ENCODE measurements around the gene RHOV. TPM values are rescaled to one million over a fixed set of nuclear protein-coding genes. Genes with fewer than 3 reads are reported as not detected.
"Not testable (repeated sequence)": the region's sequence is repeated elsewhere in the genome, so short reads cannot be mapped to it uniquely, and the experiment has no call there.

The RHOV gene
- total RNA-seq, 2 donors from 2014 or later: 0.24 to 0.45 TPM

GRCh38 chr15:40871749-40872617, 2.1 kb downstream of the RHOV start:
- peak; percentile 64 for ATAC-seq (replicated peaks)
- H3K36me3 Mint-ChIP-seq (ENCODE audit: low read depth): no peaks in the 10 kb centered on the region
- peak overlapping the region; percentile 58 for H3K4me3 Mint-ChIP-seq
- peak overlapping the region; percentile 10 for H3K27ac Mint-ChIP-seq
- no peaks in the 10 kb centered on the region for H3K27me3 Mint-ChIP-seq
- H3K9me3 Mint-ChIP-seq: no peaks in the 10 kb centered on the region
- H3K4me1 Mint-ChIP-seq: peaks cover 8% of the 10 kb centered on the region

GRCh38 chr15:40870716-40871115, 3.3 kb downstream of the RHOV start:
- Mint-ChIP-seq H3K9me3 (no peaks in the 10 kb centered on the region), H3K4me3 (no peak overlapping the region), H3K27ac (peak overlapping the region; percentile 23), H3K4me1 (peaks cover 8% of the 10 kb centered on the region), H3K27me3 (no peaks in the 10 kb centered on the region), H3K36me3 (ENCODE audit: low read depth) (no peaks in the 10 kb centered on the region)
- ATAC-seq (replicated peaks): no peak

GRCh38 chr15:40869686-40870085, 4.3 kb downstream of the RHOV start:
- Mint-ChIP-seq H3K27ac (peak overlapping the region; percentile 23), H3K4me1 (peaks cover 8% of the 10 kb centered on the region), H3K27me3 (no peaks in the 10 kb centered on the region), H3K9me3 (no peaks in the 10 kb centered on the region), H3K36me3 (ENCODE audit: low read depth) (no peaks in the 10 kb centered on the region), H3K4me3 (no peak overlapping the region)
- ATAC-seq (replicated peaks): no peak

- Mint-ChIP-seq H3K9me3 (no peaks in the 10 kb centered on the region), H3K36me3 (ENCODE audit: low read depth) (no peaks in the 10 kb centered on the region), H3K27me3 (peaks cover 4% of the 10 kb centered on the region), H3K4me1 (peaks cover 3% of the 10 kb centered on the region), H3K4me3 (no peak overlapping the region), H3K27ac (no peak overlapping the region)
- ATAC-seq (replicated peaks): no peak
Measured at GRCh38 chr15:40867199-40867598, 6.8 kb downstream of the RHOV start.

GRCh38 chr15:40863660-40864270, 10.3 kb downstream of the RHOV start:
- no peak for ATAC-seq (replicated peaks)
- H3K27ac Mint-ChIP-seq: no peak overlapping the region
- no peaks in the 10 kb centered on the region for H3K36me3 Mint-ChIP-seq (ENCODE audit: low read depth)
- H3K4me1 Mint-ChIP-seq: peaks cover 7% of the 10 kb centered on the region
- H3K4me3 Mint-ChIP-seq: no peak overlapping the region
- peaks cover 4% of the 10 kb centered on the region for H3K27me3 Mint-ChIP-seq
- no peaks in the 10 kb centered on the region for H3K9me3 Mint-ChIP-seq

- not testable (repeated sequence) for H3K27ac Mint-ChIP-seq; H3K36me3 Mint-ChIP-seq (ENCODE audit: low read depth); H3K27me3 Mint-ChIP-seq; H3K4me1 Mint-ChIP-seq; ATAC-seq (replicated peaks); H3K4me3 Mint-ChIP-seq; H3K9me3 Mint-ChIP-seq
Measured at GRCh38 chr15:40861147-40861546, 12.9 kb downstream of the RHOV start.

GRCh38 chr15:40859206-40859851, 14.7 kb downstream of the RHOV start:
- H3K27ac Mint-ChIP-seq: peak overlapping the region; percentile 70
- H3K27me3 Mint-ChIP-seq: peaks cover 4% of the 10 kb centered on the region
- no peak overlapping the region for H3K4me3 Mint-ChIP-seq
- peaks cover 10% of the 10 kb centered on the region for H3K4me1 Mint-ChIP-seq
- no peaks in the 10 kb centered on the region for H3K36me3 Mint-ChIP-seq (ENCODE audit: low read depth)
- peak; percentile 90 for ATAC-seq (replicated peaks)
- H3K9me3 Mint-ChIP-seq: no peaks in the 10 kb centered on the region

- H3K4me1 Mint-ChIP-seq: peaks cover 10% of the 10 kb centered on the region
- H3K36me3 Mint-ChIP-seq (ENCODE audit: low read depth): no peaks in the 10 kb centered on the region
- H3K4me3 Mint-ChIP-seq: no peak overlapping the region
- H3K27ac Mint-ChIP-seq: peak overlapping the region; percentile 70
- no peaks in the 10 kb centered on the region for H3K9me3 Mint-ChIP-seq
- no peak for ATAC-seq (replicated peaks)
- H3K27me3 Mint-ChIP-seq: peaks cover 4% of the 10 kb centered on the region
Measured at GRCh38 chr15:40858706-40859105, 15.3 kb downstream of the RHOV start.

GRCh38 chr15:40857601-40858341, 16.3 kb downstream of the RHOV start:
- Mint-ChIP-seq H3K4me1 (peaks cover 10% of the 10 kb centered on the region), H3K27ac (peak overlapping the region; percentile 43), H3K27me3 (peaks cover 2% of the 10 kb centered on the region), H3K36me3 (ENCODE audit: low read depth) (no peaks in the 10 kb centered on the region), H3K9me3 (no peaks in the 10 kb centered on the region), H3K4me3 (no peak overlapping the region)
- peak; percentile 87 for ATAC-seq (replicated peaks)

- no peak overlapping the region for H3K27ac Mint-ChIP-seq
Measured at GRCh38 chr15:40856746-40857145, 17.3 kb downstream of the RHOV start.

GRCh38 chr15:40855706-40856234, 18.3 kb downstream of the RHOV start:
- H3K4me1 Mint-ChIP-seq: peaks cover 10% of the 10 kb centered on the region
- H3K9me3 Mint-ChIP-seq: no peaks in the 10 kb centered on the region
- no peak overlapping the region for H3K4me3 Mint-ChIP-seq
- no peak overlapping the region for H3K27ac Mint-ChIP-seq
- H3K36me3 Mint-ChIP-seq (ENCODE audit: low read depth): peaks cover 6% of the 10 kb centered on the region
- no peaks in the 10 kb centered on the region for H3K27me3 Mint-ChIP-seq
- no peak for ATAC-seq (replicated peaks)

More at GRCh38 chr15:40856746-40857145, 17.3 kb downstream of the RHOV start:
- no peak for ATAC-seq (replicated peaks)
- H3K4me1 Mint-ChIP-seq: peaks cover 10% of the 10 kb centered on the region
- H3K9me3 Mint-ChIP-seq: no peaks in the 10 kb centered on the region
- no peaks in the 10 kb centered on the region for H3K27me3 Mint-ChIP-seq
- H3K4me3 Mint-ChIP-seq: no peak overlapping the region
- no peaks in the 10 kb centered on the region for H3K36me3 Mint-ChIP-seq (ENCODE audit: low read depth)

GRCh38 chr15:40854161-40854560, 19.9 kb downstream of the RHOV start:
- Mint-ChIP-seq H3K27me3 (no peaks in the 10 kb centered on the region), H3K4me1 (peaks cover 7% of the 10 kb centered on the region), H3K36me3 (ENCODE audit: low read depth) (peaks cover 6% of the 10 kb centered on the region), H3K27ac (no peak overlapping the region), H3K9me3 (no peaks in the 10 kb centered on the region), H3K4me3 (no peak overlapping the region)
- no peak for ATAC-seq (replicated peaks)

GRCh38 chr15:40853241-40853890, 20.7 kb downstream of the RHOV start:
- Mint-ChIP-seq H3K9me3 (no peaks in the 10 kb centered on the region), H3K36me3 (ENCODE audit: low read depth) (peaks cover 6% of the 10 kb centered on the region), H3K27ac (no peak overlapping the region), H3K27me3 (no peaks in the 10 kb centered on the region), H3K4me3 (no peak overlapping the region), H3K4me1 (peaks cover under 1% of the 10 kb centered on the region)
- ATAC-seq (replicated peaks): no peak

- Mint-ChIP-seq H3K27me3 (no peaks in the 10 kb centered on the region), H3K9me3 (no peaks in the 10 kb centered on the region), H3K27ac (no peak overlapping the region), H3K4me3 (no peak overlapping the region), H3K36me3 (ENCODE audit: low read depth) (peaks cover 6% of the 10 kb centered on the region), H3K4me1 (peaks cover 6% of the 10 kb centered on the region)
- no peak for ATAC-seq (replicated peaks)
Measured at GRCh38 chr15:40852529-40852928, 21.5 kb downstream of the RHOV start.

Measured in activated T-helper 17 cell treated with anti-CD3 and anti-CD28 coated beads, Interleukin-2, amount 50 U/mL, for 72 hours (primary cell).